A673 (cell line): ENCODE results near the gene MOCS1. TPM values are rescaled to one million over a fixed set of nuclear protein-coding genes. Genes with fewer than 3 reads are reported as not detected.

Experiments used
- BruUV-seq: library from RNA; stranded (reverse); fragments of 400-500 nt; replicated peaks from 2 replicates; lab custom pipeline; 2021; lab: Mats Ljungman, UMichigan
- CTCF ChIA-PET: fragments of 300-600 bp; sonication (Branson Sonifier 250); formaldehyde crosslinking; loops from one replicate; lab custom pipeline; 2022; ENCODE audit warnings: antibody characterized with exemption; lab: Charles Lee
- POLR2A ChIA-PET: fragments of 300-600 bp; sonication (Branson Sonifier 250); formaldehyde crosslinking; loops from one replicate; lab custom pipeline; 2022; ENCODE audit warnings: antibody characterized with exemption; ENCODE audit not compliant: low non-redundant PET; lab: Charles Lee
- DNase-seq: peaks from one replicate; pipeline ENCODE4 v3.0.0-alpha.2; 2015; ENCODE audit warnings: low spot score
- H3K27ac ChIP-seq: fragments of 200-600 bp; sonication (generic); 2 replicates; pipeline ENCODE4 v1.5.1; 2016; ENCODE audit warnings: mixed run types, low read depth, mild to moderate bottlenecking, mixed read lengths, antibody characterized with exemption, low read length; ENCODE audit not compliant: poor library complexity, severe bottlenecking
- H3K27me3 ChIP-seq: fragments of 200-600 bp; sonication (generic); replicated peaks from 2 replicates; pipeline ENCODE4 v1.6.1; 2017; ENCODE audit warnings: mixed run types, low read depth, mild to moderate bottlenecking, mixed read lengths, antibody characterized with exemption, low read length; ENCODE audit not compliant: insufficient read depth, poor library complexity
- H3K36me3 ChIP-seq: fragments of 200-600 bp; sonication (generic); 2 replicates; pipeline ENCODE4 v1.6.1; 2016; ENCODE audit warnings: mixed run types, mild to moderate bottlenecking, mixed read lengths, antibody characterized with exemption, low read length; ENCODE audit not compliant: insufficient read depth, poor library complexity, severe bottlenecking
- H3K4me1 ChIP-seq: fragments of 200-600 bp; sonication (generic); 2 replicates; pipeline ENCODE4 v1.6.1; 2017; ENCODE audit warnings: mixed run types, mild to moderate bottlenecking, mixed read lengths, antibody characterized with exemption, low read length; ENCODE audit not compliant: insufficient read depth, poor library complexity, severe bottlenecking
- H3K4me3 ChIP-seq: fragments of 200-600 bp; sonication (generic); 2 replicates; pipeline ENCODE4 v1.5.1; 2016; ENCODE audit warnings: low read depth, mixed run types, mild to moderate bottlenecking, mixed read lengths, low read length; ENCODE audit not compliant: poor library complexity, severe bottlenecking
- H3K9me3 ChIP-seq: fragments of 200-600 bp; sonication (generic); 2 replicates; pipeline ENCODE4 v1.6.1; 2016; ENCODE audit warnings: mixed run types, low read depth, mild to moderate bottlenecking, mixed read lengths, antibody characterized with exemption, low read length; ENCODE audit not compliant: poor library complexity, severe bottlenecking
- CTCF ChIP-seq: fragments of 300-800, 200-600 bp; sonication (generic); conservative IDR thresholded peaks from 2 replicates; pipeline ENCODE4 v1.5.1; 2017; ENCODE audit warnings: low read depth, mild to moderate bottlenecking, antibody characterized with exemption, low read length, moderate library complexity, mixed read lengths
- EZH2 ChIP-seq: fragments of 200-600 bp; sonication (generic); IDR thresholded peaks from 2 replicates; pipeline ENCODE4 v1.6.1; 2017; ENCODE audit warnings: borderline replicate concordance, low read depth, mild to moderate bottlenecking, mixed read lengths, antibody characterized with exemption, low read length; ENCODE audit not compliant: poor library complexity, severe bottlenecking
- intact Hi-C: fragments of 100-400 bp; cut with micrococcal nuclease; formaldehyde crosslinking; loops from one replicate; pipeline ENCODE4 v1.10.0; 2022; ENCODE audit not compliant: unreplicated experiment
- total RNA-seq: library from RNA; stranded (reverse); gene quantifications from 2 replicates; pipeline ENCODE4 v1.2.3, GENCODE V29; 2021

The MOCS1 gene
- total RNA-seq, 1 experiment from 2014 or later = 2.5 TPM

DNA sequence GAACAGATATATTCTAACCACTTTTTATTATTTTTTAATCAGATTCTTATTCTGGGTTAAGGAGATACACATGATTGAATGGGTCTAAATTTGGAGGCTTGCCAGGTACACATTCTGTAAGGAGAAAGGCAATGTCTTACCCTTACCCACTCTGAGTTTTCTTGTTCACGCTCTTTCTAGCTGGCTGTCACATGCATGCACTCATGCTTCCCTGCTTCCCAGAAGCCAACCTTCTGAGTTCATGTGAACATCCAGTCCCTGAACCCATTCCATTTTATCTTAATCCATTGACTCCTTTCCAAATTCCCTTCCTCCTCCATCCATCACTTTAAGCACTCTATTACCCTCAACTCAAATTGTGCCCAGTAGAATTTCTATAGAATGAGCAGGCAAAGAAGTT, 17.5 kb upstream of the MOCS1 start:
- Histone ChIP-seq H3K27me3 (peaks cover 13% of the 10 kb centered on the region), H3K4me1 (no peaks in the 10 kb centered on the region), H3K9me3 (no peaks in the 10 kb centered on the region), H3K4me3 (no peak overlapping the region), H3K36me3 (no peaks in the 10 kb centered on the region), H3K27ac (no peak overlapping the region)
- POLR2A ChIA-PET = no interaction called here
- BruUV-seq = no TSS peak
- intact Hi-C loops = no loop called here
- no peak for TF ChIP-seq EZH2
- no peak for TF ChIP-seq CTCF
- DNase-seq = no peak
- CTCF ChIA-PET = no interaction called here

DNA sequence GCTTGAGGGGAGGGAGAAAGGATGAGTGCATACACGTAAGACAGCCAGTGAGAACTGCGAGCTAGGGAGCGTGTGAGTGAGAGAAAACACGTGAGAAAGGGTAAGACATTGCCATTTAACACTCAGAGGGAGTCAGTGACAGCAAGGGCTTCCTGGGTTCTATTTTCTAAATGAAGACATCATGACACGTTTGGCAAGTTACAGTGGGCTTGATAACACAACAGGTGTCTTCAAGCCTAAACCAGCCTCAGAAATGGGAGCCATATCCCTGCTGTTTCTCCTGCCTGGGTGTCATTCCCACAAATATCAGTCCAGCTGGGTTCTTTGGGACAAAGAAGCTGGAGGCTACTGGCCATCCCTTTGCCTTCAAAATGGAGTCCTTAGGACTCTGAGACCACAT, 16.9 kb upstream of the MOCS1 start:
- Histone ChIP-seq H3K36me3 (no peaks in the 10 kb centered on the region), H3K27me3 (peaks cover 13% of the 10 kb centered on the region), H3K9me3 (no peaks in the 10 kb centered on the region), H3K4me3 (no peak overlapping the region), H3K4me1 (no peaks in the 10 kb centered on the region), H3K27ac (no peak overlapping the region)
- CTCF ChIA-PET = no interaction called here
- POLR2A ChIA-PET = no interaction called here
- TF ChIP-seq EZH2 = no peak
- TF ChIP-seq CTCF = no peak
- no TSS peak for BruUV-seq
- DNase-seq = no peak
- intact Hi-C loops = no loop called here

DNA sequence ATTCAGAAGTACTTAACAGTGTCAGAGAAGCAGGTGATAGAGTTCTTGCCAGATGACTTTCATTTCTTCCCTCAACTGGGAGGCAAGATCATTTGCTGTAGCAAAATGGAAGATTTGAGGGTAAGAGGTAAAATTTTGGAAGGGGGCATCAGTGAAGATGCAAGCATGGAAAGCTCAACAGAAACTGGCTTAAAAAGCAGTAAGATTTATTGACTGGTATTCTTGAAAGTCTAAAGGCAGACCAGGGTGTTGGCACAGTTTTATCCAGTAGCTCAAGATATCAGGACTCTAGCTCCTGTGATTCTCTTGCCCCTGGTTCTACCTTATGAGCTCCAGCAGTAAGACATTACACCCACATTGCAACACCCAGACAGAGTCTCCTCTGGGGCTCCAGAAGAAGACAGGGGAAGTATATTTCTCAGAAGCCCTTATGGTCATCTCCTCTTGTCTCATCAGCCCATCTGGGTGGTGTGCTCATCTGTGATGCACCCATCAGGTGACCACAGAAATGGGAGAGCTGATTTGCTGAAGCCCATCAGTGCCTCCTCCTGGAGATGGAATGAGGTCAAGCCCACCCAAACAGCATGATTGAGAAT, 16.0 kb upstream of the MOCS1 start:
- no peaks in the 10 kb centered on the region for H3K4me1 ChIP-seq
- H3K9me3 ChIP-seq = no peaks in the 10 kb centered on the region
- DNase-seq = no peak
- ChIA-PET POLR2A (no interaction called here), CTCF (no interaction called here)
- intact Hi-C loops = no loop called here
- TF ChIP-seq CTCF = no peak
- TF ChIP-seq EZH2 = no peak
- H3K27ac ChIP-seq = no peak overlapping the region
- H3K4me3 ChIP-seq = no peak overlapping the region
- H3K36me3 ChIP-seq = no peaks in the 10 kb centered on the region
- no TSS peak for BruUV-seq
- peaks cover 13% of the 10 kb centered on the region for H3K27me3 ChIP-seq
